Vein endothelial cell (primary cell): ENCODE data around the gene CALCA. TPM values are rescaled to one million over a fixed set of nuclear protein-coding genes. Genes with fewer than 3 reads are reported as not detected.

Experiments used
- total RNA-seq: library from RNA; depleted of rRNA; stranded (reverse); fragments of >200 nt; gene quantifications from 2 replicates; pipeline ENCODE4 v1.2.3, GENCODE V29; 2012

The CALCA gene
- total RNA-seq, result not detected in 2 replicates

GRCh38 chr11:14971865-14972580 lies at the start of gene CALCA:
Gene CALCA (minus strand): TSS chr11:14972351. CDS start chr11:14971192, 1,159 bp downstream.

Other genes starting within 250 kb of the CALCA start
- 8.8 and 14.3 TPM in 2 replicates for gene CYP2R1, start 80.1 kb downstream of the CALCA start, total RNA-seq
- gene CALCB, start 101.2 kb upstream of the CALCA start, total RNA-seq, result under 0.01 TPM in 1 of 2 replicates, not detected in the other
- gene INSC, start 142.6 kb upstream of the CALCA start, total RNA-seq, result not detected in 2 replicates